K562 (cell line): Measurements from ENCODE around the gene EGR2. TPM values are rescaled to one million over a fixed set of nuclear protein-coding genes. Genes with fewer than 3 reads are reported as not detected.
A peak's percentile ranks its signal among the peaks of the same experiment; 100 is the strongest.

Experiments used
- ARID4B ChIP-seq: sonication (generic); formaldehyde crosslinking; IDR thresholded peaks from 2 replicates; pipeline ENCODE4 v1.8.0; 2022; ENCODE audit warnings: mild to moderate bottlenecking, missing genetic modification reagents
- C11orf30 ChIP-seq: fragments of 450-650 bp; IDR thresholded peaks from 2 replicates; pipeline ENCODE4 v1.6.1; 2016; ENCODE audit warnings: low read depth, mild to moderate bottlenecking
- GTF2E2 ChIP-seq: fragments of 200-800 bp; sonication (Bioruptor generic); IDR thresholded peaks from 2 replicates; pipeline ENCODE4 v1.6.1; 2016; ENCODE audit warnings: missing genetic modification characterization, missing compliant biosample characterization
- HBP1 ChIP-seq: fragments of 450-650 bp; formaldehyde crosslinking; IDR thresholded peaks from 2 replicates; pipeline ENCODE4 v1.4.0; 2022; ENCODE audit warnings: missing genetic modification characterization
- MYNN ChIP-seq, 2 experiments: sonication (generic); formaldehyde crosslinking in 1 of 2; IDR thresholded peaks; 2 replicates each; pipeline versions ENCODE4 v1.5.0 to v1.6.1; 2016 to 2020; ENCODE audit warnings: antibody characterized with exemption in 1 of 2, missing genetic modification reagents in 1 of 2
- RBFOX2 ChIP-seq: fragments of 200-400 bp; formaldehyde crosslinking; IDR thresholded peaks from 2 replicates; pipeline ENCODE4 v1.6.1; 2017; ENCODE audit warnings: low read depth, mild to moderate bottlenecking, low read length, moderate library complexity
- RFX1 ChIP-seq: fragments of 450-650 bp; IDR thresholded peaks from 2 replicates; pipeline ENCODE4 v1.6.1; 2016; ENCODE audit warnings: mild to moderate bottlenecking, moderate library complexity
- U2AF1 ChIP-seq: fragments of 200-400 bp; formaldehyde crosslinking; optimal IDR thresholded peaks from 2 replicates; pipeline ENCODE3; 2017; ENCODE audit warnings: mild to moderate bottlenecking, low read depth, low read length, moderate library complexity
- USF1 ChIP-seq: sonication (generic); formaldehyde crosslinking; IDR thresholded peaks from 2 replicates; pipeline ENCODE4 v1.9.0; 2022; ENCODE audit warnings: mild to moderate bottlenecking, missing genetic modification reagents
- ZFX ChIP-seq: sonication (generic); formaldehyde crosslinking; IDR thresholded peaks from 2 replicates; pipeline ENCODE4 v1.8.0; 2022; ENCODE audit warnings: mild to moderate bottlenecking, missing genetic modification reagents, moderate library complexity
- ZNF830 ChIP-seq: fragments of 250-450 bp; sonication (Bioruptor Pico); IDR thresholded peaks from 2 replicates; pipeline ENCODE4 v1.5.0; 2021; ENCODE audit warnings: mild to moderate bottlenecking
- polyA plus RNA-seq, 8 experiments: library from polyadenylated mRNA; depleted of rRNA in 4 of 8; stranded (reverse) in 5 of 8; unstranded in 3 of 8; fragments of >200 nt; fragmentation: Nextera tagmentation in 2 of 8; fragmentation: Illumina TruSeq in 1 of 8; extraction: Ambion mirVana in 2 of 8; extraction: Trizol in 1 of 8; gene quantifications; 2 replicates each; pipeline versions ENCODE4 v1.2.1 to v1.2.3, GENCODE V29; 2011 to 2014; ENCODE audit warnings: inconsistent platforms in 1 of 8, missing spikeins in 1 of 8
- total RNA-seq, 7 experiments: library from RNA; depleted of rRNA in 6 of 7; stranded (reverse); fragments of >200 nt in 6 of 7; fragmentation: Illumina TruSeq in 2 of 7; extraction: Trizol in 2 of 7; gene quantifications; 2 replicates each; pipeline versions ENCODE4 v1.2.1 to v1.2.3, GENCODE V29; 2011 to 2021; ENCODE audit warnings: low replicate concordance in 1 of 7

The EGR2 gene
- total and polyA plus RNA-seq, 9 of the 15 experiments (the other 6 are each of a cell fraction or from before 2014, with no cell fraction given) = 0.08 to 0.18 (median 0.12) TPM; not detected in 4

GRCh38 chr10:62804356-62805230 is 11.6 kb downstream of the EGR2 start, which contains the start of gene ADO (continued):
- TF ChIP-seq USF1 = 0 out of 2 replicates have a peak, but pooled peaks have one; percentile 17
- TF ChIP-seq U2AF1 = peak; percentile 65
- TF ChIP-seq ARID4B (CRISPR knock-in tag) = peak; percentile 24
- no peak for TF ChIP-seq MYNN (IDR thresholded peaks at IDR 0.05)
- no peak for TF ChIP-seq MYNN (CRISPR knock-in tag; IDR thresholded peaks at IDR 0.05)
- TF ChIP-seq ZFX (CRISPR knock-in tag) = peak; percentile 85
- peak; percentile 4; the same call in 1 of the 2 replicates for TF ChIP-seq HBP1 (CRISPR knock-in tag)
- 0 out of 2 replicates have a peak, but pooled peaks have one; percentile 38 for TF ChIP-seq ZNF830
- TF ChIP-seq GTF2E2 = no peak
- no peak for TF ChIP-seq RFX1
- peak; percentile 84 for TF ChIP-seq RBFOX2
- peak; percentile 63 for TF ChIP-seq C11orf30
